Measurements from ENCODE around the gene PHACTR3. TPM values are rescaled to one million over a fixed set of nuclear protein-coding genes. Genes with fewer than 3 reads are reported as not detected.
A peak's percentile ranks its signal among the peaks of the same experiment; 100 is the strongest.

PHACTR3 gene
- total RNA-seq, 1 donor: not detected

- TF ChIP-seq CTCF (IDR thresholded peaks at IDR 0.05; ENCODE audit: extremely low read depth, low read depth, low read length): no peak
- Histone ChIP-seq H3K36me3 (ENCODE audit: insufficient read depth, low read length) (no peaks in the 10 kb centered on the region), H3K9me3 (ENCODE audit: low read depth, low read length) (no peaks in the 10 kb centered on the region), H3K27ac (ENCODE audit: low read depth, low read length) (no peak overlapping the region), H3K4me1 (ENCODE audit: insufficient read depth, low read length) (no peaks in the 10 kb centered on the region), H3K4me2 (ENCODE audit: insufficient read depth, low read length) (no peak overlapping the region), H3K79me2 (ENCODE audit: insufficient read depth, low read length) (no peaks in the 10 kb centered on the region), H2AFZ (ENCODE audit: low read length) (no peak overlapping the region), H3K4me3 (ENCODE audit: insufficient read depth, low read length) (no peak overlapping the region), H4K20me1 (ENCODE audit: insufficient read depth, low read length) (no peaks in the 10 kb centered on the region), H3K27me3 (ENCODE audit: insufficient read depth, low read length) (no peaks in the 10 kb centered on the region)
- peak; percentile 70 for DNase-seq (ENCODE audit: insufficient read length, low spot score, missing footprints)
These were observed 166.5 kb downstream of the PHACTR3 start for GRCh38 chr20:59770851-59771250.

- Histone ChIP-seq H3K79me2 (ENCODE audit: insufficient read depth, low read length) (no peaks in the 10 kb centered on the region), H3K9me3 (ENCODE audit: low read depth, low read length) (no peaks in the 10 kb centered on the region), H2AFZ (ENCODE audit: low read length) (no peak overlapping the region), H3K27me3 (ENCODE audit: insufficient read depth, low read length) (no peaks in the 10 kb centered on the region), H3K4me2 (ENCODE audit: insufficient read depth, low read length) (no peak overlapping the region), H3K27ac (ENCODE audit: low read depth, low read length) (no peak overlapping the region), H4K20me1 (ENCODE audit: insufficient read depth, low read length) (no peaks in the 10 kb centered on the region), H3K4me1 (ENCODE audit: insufficient read depth, low read length) (no peaks in the 10 kb centered on the region), H3K36me3 (ENCODE audit: insufficient read depth, low read length) (no peaks in the 10 kb centered on the region), H3K4me3 (ENCODE audit: insufficient read depth, low read length) (no peak overlapping the region)
- TF ChIP-seq CTCF (IDR thresholded peaks at IDR 0.05; ENCODE audit: extremely low read depth, low read depth, low read length): no peak
- peak; percentile 65 for DNase-seq (ENCODE audit: insufficient read length, low spot score, missing footprints)
These were observed 167.4 kb downstream of the PHACTR3 start for GRCh38 chr20:59771506-59772372.

GRCh38 chr20:59772373-59772705 is 168.0 kb downstream of the PHACTR3 start:
- Histone ChIP-seq H3K36me3 (ENCODE audit: insufficient read depth, low read length) (no peaks in the 10 kb centered on the region), H3K4me3 (ENCODE audit: insufficient read depth, low read length) (no peak overlapping the region), H3K9me3 (ENCODE audit: low read depth, low read length) (no peaks in the 10 kb centered on the region), H3K27me3 (ENCODE audit: insufficient read depth, low read length) (no peaks in the 10 kb centered on the region), H4K20me1 (ENCODE audit: insufficient read depth, low read length) (no peaks in the 10 kb centered on the region), H2AFZ (ENCODE audit: low read length) (no peak overlapping the region), H3K4me2 (ENCODE audit: insufficient read depth, low read length) (no peak overlapping the region), H3K27ac (ENCODE audit: low read depth, low read length) (no peak overlapping the region), H3K4me1 (ENCODE audit: insufficient read depth, low read length) (no peaks in the 10 kb centered on the region), H3K79me2 (ENCODE audit: insufficient read depth, low read length) (no peaks in the 10 kb centered on the region)
- DNase-seq (ENCODE audit: insufficient read length, low spot score, missing footprints): no peak
- no peak for TF ChIP-seq CTCF (IDR thresholded peaks at IDR 0.05; ENCODE audit: extremely low read depth, low read depth, low read length)

Data from osteoblast (primary cell).